Cardiac muscle cell (in vitro differentiated cells and primary cell): ENCODE measurements around the gene PTPN13. TPM values are rescaled to one million over a fixed set of nuclear protein-coding genes. Genes with fewer than 3 reads are reported as not detected.

Source experiments
- DNase-seq, 2 donors: peaks; one replicate each; pipeline versions ENCODE4 v3.0.0 to v3.0.0-alpha.2; 2010 to 2017; ENCODE audit warnings: low read depth in 1 of 2, low spot score in 1 of 2
- H3K27ac ChIP-seq: fragments of 200-600 bp; sonication (generic); 2 replicates; pipeline ENCODE4 v1.5.1; 2016
- H3K27me3 ChIP-seq: fragments of 200-600 bp; sonication (generic); 2 replicates; pipeline ENCODE4 v1.6.0; 2016; ENCODE audit warnings: control low read depth
- H3K36me3 ChIP-seq: fragments of 200-600 bp; sonication (generic); 2 replicates; pipeline ENCODE4 v1.5.1; 2016; ENCODE audit warnings: control low read depth
- H3K4me1 ChIP-seq: fragments of 200-600 bp; sonication (generic); 2 replicates; pipeline ENCODE4 v1.8.1; 2017; ENCODE audit warnings: low read depth, mild to moderate bottlenecking, mixed run types
- H3K4me3 ChIP-seq: fragments of 200-600 bp; sonication (generic); 2 replicates; pipeline ENCODE4 v1.5.1; 2016; ENCODE audit warnings: mild to moderate bottlenecking
- H3K9me3 ChIP-seq: fragments of 200-600 bp; sonication (generic); 2 replicates; pipeline ENCODE4 v1.5.1; 2017; ENCODE audit warnings: low read depth, mild to moderate bottlenecking, control low read depth
- polyA plus RNA-seq: library from polyadenylated mRNA; unstranded; fragments of >200 nt; fragmentation: Nextera tagmentation; extraction: Ambion mirVana; gene quantifications from 2 replicates; pipeline ENCODE4 v1.2.1, GENCODE V29; 2016
- total RNA-seq: library from RNA; depleted of rRNA; stranded (reverse); fragments of >200 nt; gene quantifications from 2 replicates; pipeline ENCODE4 v1.2.3, GENCODE V29; 2016
- TF ChIP-seq, protein P1 (sequence below): IDR thresholded peaks from 2 replicates; pipeline ENCODE4 v1.5.1; 2012; ENCODE audit warnings: low read depth, mild to moderate bottlenecking, low read length

Gene PTPN13
- total and polyA plus RNA-seq, 2 experiments from 2014 or later = 14.4 to 38.2 TPM

DNA sequence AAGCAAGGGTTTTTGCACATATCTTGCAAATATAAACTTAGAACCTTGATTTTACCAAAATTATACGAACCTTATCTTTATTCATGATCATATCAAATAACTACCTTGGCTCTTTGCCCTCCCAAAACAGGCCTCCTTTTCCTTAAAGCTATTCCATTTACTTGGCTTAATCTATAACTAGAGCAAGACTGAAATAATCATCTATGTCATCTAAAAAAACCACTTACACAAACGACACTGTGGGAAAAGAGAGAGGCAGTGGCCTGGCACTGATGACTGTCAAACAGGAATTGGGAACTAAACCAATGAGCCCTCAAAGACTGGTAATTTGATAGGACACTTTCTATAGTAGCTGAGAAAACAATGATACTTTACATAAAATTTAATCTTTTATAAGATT is 11.7 kb upstream of the PTPN13 start:
- Histone ChIP-seq H3K27me3 (no peaks in the 10 kb centered on the region), H3K4me3 (no peak overlapping the region), H3K36me3 (no peaks in the 10 kb centered on the region), H3K27ac (no peak overlapping the region), H3K4me1 (peaks cover 6% of the 10 kb centered on the region), H3K9me3 (no peaks in the 10 kb centered on the region)
- TF ChIP-seq, protein P1, sequence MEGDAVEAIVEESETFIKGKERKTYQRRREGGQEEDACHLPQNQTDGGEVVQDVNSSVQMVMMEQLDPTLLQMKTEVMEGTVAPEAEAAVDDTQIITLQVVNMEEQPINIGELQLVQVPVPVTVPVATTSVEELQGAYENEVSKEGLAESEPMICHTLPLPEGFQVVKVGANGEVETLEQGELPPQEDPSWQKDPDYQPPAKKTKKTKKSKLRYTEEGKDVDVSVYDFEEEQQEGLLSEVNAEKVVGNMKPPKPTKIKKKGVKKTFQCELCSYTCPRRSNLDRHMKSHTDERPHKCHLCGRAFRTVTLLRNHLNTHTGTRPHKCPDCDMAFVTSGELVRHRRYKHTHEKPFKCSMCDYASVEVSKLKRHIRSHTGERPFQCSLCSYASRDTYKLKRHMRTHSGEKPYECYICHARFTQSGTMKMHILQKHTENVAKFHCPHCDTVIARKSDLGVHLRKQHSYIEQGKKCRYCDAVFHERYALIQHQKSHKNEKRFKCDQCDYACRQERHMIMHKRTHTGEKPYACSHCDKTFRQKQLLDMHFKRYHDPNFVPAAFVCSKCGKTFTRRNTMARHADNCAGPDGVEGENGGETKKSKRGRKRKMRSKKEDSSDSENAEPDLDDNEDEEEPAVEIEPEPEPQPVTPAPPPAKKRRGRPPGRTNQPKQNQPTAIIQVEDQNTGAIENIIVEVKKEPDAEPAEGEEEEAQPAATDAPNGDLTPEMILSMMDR = no peak
- DNase-seq = no peak

GRCh38 chr4:86586160-86586572 is 7.9 kb upstream of the PTPN13 start:
- TF ChIP-seq, protein P1 = no peak
- H3K36me3 ChIP-seq = no peaks in the 10 kb centered on the region
- H3K27ac ChIP-seq = no peak overlapping the region
- H3K4me1 ChIP-seq = peaks cover 6% of the 10 kb centered on the region
- DNase-seq = no peak
- H3K27me3 ChIP-seq = no peaks in the 10 kb centered on the region
- H3K4me3 ChIP-seq = no peak overlapping the region
- no peaks in the 10 kb centered on the region for H3K9me3 ChIP-seq

DNA sequence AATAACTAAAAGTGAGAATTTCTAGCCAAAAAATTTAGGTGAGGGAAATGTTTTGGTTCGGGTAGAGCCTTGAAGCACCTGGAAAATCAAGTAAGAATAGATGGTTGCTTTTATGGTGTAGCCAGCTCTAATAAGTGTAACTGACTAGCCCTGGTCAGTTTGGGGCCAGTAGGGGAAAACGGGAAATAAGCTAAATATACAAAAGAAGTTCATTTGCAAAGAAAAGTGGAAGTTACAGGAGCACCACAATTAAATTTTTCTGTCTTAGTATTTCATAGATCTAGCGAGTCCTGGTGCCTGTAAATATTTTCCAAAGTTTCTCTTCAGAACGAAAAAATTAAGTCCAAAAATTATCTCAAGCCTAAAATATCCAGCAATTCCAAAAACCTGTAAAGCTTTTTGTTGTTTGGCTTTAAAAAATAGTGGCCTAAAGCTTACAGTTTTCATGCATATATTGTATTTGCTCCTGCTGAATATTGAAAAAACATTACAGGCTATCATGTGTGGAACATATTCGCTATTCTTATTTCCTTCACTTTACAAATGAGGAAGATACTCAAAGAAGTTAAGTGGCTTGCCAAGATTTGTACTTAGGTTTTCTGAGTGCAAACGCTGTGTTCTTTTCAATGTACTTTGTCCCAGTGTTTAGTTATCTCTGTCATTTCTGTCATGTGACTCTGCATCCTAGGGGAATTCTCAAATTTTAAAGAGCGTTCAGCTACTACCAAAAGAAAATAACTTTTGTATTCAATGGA is 7.3 kb upstream of the PTPN13 start:
- TF ChIP-seq, protein P1 = no peak
- no peak overlapping the region for H3K4me3 ChIP-seq

GRCh38 chr4:86587381-86588140 is 6.6 kb upstream of the PTPN13 start:
- Histone ChIP-seq H3K4me1 (peaks cover 15% of the 10 kb centered on the region), H3K4me3 (no peak overlapping the region), H3K9me3 (no peaks in the 10 kb centered on the region), H3K27me3 (no peaks in the 10 kb centered on the region), H3K27ac (peak overlapping the region; percentile 0), H3K36me3 (no peaks in the 10 kb centered on the region)
- no peak for DNase-seq
- TF ChIP-seq, protein P1 = no peak

More for the DNA sequence above, 7.3 kb upstream of the PTPN13 start:
- no peaks in the 10 kb centered on the region for H3K9me3 ChIP-seq
- peak overlapping the region; percentile 0 for H3K27ac ChIP-seq
- no peaks in the 10 kb centered on the region for H3K27me3 ChIP-seq
- H3K36me3 ChIP-seq = no peaks in the 10 kb centered on the region
- peaks cover 8% of the 10 kb centered on the region for H3K4me1 ChIP-seq
- no peak for DNase-seq

- H3K27me3 ChIP-seq = no peaks in the 10 kb centered on the region
- no peak for DNase-seq
- no peaks in the 10 kb centered on the region for H3K36me3 ChIP-seq
- H3K27ac ChIP-seq = peak overlapping the region; percentile 94
- TF ChIP-seq, protein P1 = no peak
- H3K9me3 ChIP-seq = no peaks in the 10 kb centered on the region
- peaks cover 25% of the 10 kb centered on the region for H3K4me1 ChIP-seq
- H3K4me3 ChIP-seq = peak overlapping the region; percentile 52
Measured at GRCh38 chr4:86592553-86593249, 1.4 kb upstream of the PTPN13 start.
